Ovary (tissue), 3 donors: ENCODE data around the gene IFFO2.

Experiments
- POLR2A ChIP-seq: fragments of 450-650 bp; IDR thresholded peaks from one replicate; pipeline ENCODE4 v1.6.1; 2017; ENCODE audit warnings: antibody characterized with exemption, mild to moderate bottlenecking, moderate library complexity
- TF ChIP-seq, protein P1 (sequence below), 3 donors: fragments of 450-650 bp in 2 of 3; fragments of 200-600 bp in 1 of 3; IDR thresholded peaks; one replicate each; pipeline versions ENCODE4 v1.5.1 to v1.8.0; 2016 to 2022; ENCODE audit warnings: antibody characterized with exemption in 3 of 3, mild to moderate bottlenecking in 1 of 3
- donor health status: DM: no; HTN: no; CAD: no.

DNA sequence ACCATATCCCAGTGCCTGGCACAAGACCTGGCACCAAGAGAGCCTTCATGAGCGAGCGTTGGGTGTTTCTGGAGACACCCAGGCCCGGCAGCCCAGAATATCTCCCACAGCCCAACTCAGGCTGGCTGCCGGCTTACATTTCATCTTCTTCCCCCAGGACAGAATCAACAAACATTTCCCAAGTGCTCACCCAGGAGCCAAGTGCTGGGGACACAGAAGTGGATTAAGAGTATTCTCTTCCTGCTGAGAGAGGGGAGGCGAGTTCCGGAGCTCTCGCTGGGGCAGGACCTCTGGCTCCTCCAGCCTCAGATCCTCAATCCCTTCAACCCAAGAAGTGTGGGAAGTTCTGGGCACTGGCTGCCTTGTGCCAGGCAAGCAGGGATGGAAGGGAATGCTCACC, 23.6 kb downstream of the IFFO2 start:
- TF ChIP-seq, protein P1, sequence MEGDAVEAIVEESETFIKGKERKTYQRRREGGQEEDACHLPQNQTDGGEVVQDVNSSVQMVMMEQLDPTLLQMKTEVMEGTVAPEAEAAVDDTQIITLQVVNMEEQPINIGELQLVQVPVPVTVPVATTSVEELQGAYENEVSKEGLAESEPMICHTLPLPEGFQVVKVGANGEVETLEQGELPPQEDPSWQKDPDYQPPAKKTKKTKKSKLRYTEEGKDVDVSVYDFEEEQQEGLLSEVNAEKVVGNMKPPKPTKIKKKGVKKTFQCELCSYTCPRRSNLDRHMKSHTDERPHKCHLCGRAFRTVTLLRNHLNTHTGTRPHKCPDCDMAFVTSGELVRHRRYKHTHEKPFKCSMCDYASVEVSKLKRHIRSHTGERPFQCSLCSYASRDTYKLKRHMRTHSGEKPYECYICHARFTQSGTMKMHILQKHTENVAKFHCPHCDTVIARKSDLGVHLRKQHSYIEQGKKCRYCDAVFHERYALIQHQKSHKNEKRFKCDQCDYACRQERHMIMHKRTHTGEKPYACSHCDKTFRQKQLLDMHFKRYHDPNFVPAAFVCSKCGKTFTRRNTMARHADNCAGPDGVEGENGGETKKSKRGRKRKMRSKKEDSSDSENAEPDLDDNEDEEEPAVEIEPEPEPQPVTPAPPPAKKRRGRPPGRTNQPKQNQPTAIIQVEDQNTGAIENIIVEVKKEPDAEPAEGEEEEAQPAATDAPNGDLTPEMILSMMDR (IDR thresholded peaks at IDR 0.05), result no peak
- TF ChIP-seq POLR2A, result no peak
